ENCODE results near the gene NDST4.

The NDST4 gene

DNA sequence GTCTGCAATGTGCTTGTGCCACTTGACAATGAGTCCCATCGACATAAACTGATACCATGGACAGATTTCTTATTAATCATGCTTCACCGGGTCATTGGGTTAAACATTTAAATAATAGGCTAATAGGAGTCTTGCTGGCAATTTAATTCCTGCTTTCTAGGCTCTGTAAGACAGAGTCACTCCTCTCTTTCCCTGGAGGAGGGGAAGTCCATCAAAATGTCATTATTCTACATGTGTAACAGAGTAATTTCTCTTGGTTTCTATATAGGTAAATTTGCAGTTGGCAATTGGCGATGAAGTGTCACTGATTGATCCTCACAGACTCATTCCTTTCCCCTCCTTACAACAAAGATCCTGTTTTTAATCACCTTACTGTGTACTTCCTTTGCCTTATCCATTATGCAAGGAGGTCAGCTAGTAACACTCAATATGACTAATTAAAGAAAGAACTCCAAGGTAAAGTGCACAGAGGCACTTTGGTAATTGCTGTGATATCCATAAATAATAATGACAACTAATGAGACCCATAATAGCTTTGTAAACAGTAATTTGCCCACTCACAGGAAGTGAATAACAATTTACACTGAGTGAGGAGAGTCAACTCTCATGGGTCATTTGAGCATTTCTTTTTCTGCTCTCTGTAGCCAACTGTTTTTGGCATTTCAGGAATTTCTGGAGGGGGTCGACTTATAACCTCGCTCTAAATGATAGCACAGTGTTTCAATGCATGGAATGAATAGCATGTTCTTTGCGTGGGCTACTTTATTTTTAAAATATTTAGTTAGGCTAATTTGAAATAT is 330.8 kb downstream of the NDST4 start:
- DNase-seq (ENCODE audit: extremely low read depth, low read depth) = no peak
- TF ChIP-seq, protein P1, sequence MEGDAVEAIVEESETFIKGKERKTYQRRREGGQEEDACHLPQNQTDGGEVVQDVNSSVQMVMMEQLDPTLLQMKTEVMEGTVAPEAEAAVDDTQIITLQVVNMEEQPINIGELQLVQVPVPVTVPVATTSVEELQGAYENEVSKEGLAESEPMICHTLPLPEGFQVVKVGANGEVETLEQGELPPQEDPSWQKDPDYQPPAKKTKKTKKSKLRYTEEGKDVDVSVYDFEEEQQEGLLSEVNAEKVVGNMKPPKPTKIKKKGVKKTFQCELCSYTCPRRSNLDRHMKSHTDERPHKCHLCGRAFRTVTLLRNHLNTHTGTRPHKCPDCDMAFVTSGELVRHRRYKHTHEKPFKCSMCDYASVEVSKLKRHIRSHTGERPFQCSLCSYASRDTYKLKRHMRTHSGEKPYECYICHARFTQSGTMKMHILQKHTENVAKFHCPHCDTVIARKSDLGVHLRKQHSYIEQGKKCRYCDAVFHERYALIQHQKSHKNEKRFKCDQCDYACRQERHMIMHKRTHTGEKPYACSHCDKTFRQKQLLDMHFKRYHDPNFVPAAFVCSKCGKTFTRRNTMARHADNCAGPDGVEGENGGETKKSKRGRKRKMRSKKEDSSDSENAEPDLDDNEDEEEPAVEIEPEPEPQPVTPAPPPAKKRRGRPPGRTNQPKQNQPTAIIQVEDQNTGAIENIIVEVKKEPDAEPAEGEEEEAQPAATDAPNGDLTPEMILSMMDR (IDR thresholded peaks at IDR 0.05; ENCODE audit: low read depth, low read length) = no peak

GRCh38 chr4:114780205-114780604 is 333.2 kb downstream of the NDST4 start:
- TF ChIP-seq, protein P1 (IDR thresholded peaks at IDR 0.05; ENCODE audit: low read depth, low read length) = no peak
- DNase-seq (ENCODE audit: extremely low read depth, low read depth) = no peak
